Subcutaneous adipose tissue (tissue), 4 donors: Measurements from ENCODE around the gene CHRNE. TPM values are rescaled to one million over a fixed set of nuclear protein-coding genes. Genes with fewer than 3 reads are reported as not detected.

Experiments used
- total RNA-seq, 4 donors: library from RNA; depleted of rRNA; stranded (reverse); fragments of >200 nt; gene quantifications; one replicate each; pipeline ENCODE4 v1.1.0, GENCODE V29; 2016
- TF ChIP-seq, protein P1 (sequence below): fragments of 450-650 bp; IDR thresholded peaks from one replicate; pipeline ENCODE4 v1.5.1; 2016; ENCODE audit warnings: low read depth, mild to moderate bottlenecking, control low read depth, antibody characterized with exemption, moderate library complexity

The CHRNE gene
- total RNA-seq, 4 donors from 2014 or later = 0.34 to 0.94 (median 0.46) TPM

DNA sequence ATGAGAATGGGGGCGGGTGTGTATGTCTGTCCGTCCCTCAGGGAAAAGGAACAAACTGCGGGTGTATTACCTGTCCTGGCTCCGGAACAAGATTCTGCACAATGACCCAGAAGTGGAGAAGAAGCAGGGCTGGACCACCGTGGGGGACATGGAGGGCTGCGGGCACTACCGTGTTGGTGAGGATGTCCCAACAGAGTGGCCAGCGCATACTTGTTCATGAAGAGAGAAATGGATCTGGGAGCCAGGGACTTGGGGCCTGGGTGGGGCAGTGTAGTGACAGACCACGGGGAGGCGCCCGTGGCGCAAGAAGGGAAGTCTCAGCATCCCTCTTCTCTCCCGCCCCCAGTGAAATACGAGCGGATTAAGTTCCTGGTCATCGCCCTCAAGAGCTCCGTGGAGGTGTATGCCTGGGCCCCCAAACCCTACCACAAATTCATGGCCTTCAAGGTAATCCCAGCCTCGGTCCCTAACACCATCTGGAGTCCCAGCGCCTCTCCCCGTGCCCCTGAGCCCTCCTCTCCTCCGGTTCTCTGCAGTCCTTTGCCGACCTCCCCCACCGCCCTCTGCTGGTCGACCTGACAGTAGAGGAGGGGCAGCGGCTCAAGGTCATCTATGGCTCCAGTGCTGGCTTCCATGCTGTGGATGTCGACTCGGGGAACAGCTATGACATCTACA is 7.1 kb downstream of the CHRNE start:
- TF ChIP-seq, protein P1, sequence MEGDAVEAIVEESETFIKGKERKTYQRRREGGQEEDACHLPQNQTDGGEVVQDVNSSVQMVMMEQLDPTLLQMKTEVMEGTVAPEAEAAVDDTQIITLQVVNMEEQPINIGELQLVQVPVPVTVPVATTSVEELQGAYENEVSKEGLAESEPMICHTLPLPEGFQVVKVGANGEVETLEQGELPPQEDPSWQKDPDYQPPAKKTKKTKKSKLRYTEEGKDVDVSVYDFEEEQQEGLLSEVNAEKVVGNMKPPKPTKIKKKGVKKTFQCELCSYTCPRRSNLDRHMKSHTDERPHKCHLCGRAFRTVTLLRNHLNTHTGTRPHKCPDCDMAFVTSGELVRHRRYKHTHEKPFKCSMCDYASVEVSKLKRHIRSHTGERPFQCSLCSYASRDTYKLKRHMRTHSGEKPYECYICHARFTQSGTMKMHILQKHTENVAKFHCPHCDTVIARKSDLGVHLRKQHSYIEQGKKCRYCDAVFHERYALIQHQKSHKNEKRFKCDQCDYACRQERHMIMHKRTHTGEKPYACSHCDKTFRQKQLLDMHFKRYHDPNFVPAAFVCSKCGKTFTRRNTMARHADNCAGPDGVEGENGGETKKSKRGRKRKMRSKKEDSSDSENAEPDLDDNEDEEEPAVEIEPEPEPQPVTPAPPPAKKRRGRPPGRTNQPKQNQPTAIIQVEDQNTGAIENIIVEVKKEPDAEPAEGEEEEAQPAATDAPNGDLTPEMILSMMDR = no peak

DNA sequence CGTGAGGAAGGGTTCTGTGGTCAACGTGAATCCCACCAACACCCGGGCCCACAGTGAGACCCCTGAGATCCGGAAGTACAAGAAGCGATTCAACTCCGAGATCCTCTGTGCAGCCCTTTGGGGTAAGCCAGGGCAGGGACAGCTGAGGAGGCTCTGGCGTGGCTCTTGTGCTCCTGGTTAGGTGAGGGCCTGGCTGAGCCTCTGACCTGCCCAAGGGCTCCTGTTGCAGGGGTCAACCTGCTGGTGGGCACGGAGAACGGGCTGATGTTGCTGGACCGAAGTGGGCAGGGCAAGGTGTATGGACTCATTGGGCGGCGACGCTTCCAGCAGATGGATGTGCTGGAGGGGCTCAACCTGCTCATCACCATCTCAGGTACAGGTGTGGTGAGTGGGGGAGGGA is 7.8 kb downstream of the CHRNE start:
- TF ChIP-seq, protein P1 = no peak

DNA sequence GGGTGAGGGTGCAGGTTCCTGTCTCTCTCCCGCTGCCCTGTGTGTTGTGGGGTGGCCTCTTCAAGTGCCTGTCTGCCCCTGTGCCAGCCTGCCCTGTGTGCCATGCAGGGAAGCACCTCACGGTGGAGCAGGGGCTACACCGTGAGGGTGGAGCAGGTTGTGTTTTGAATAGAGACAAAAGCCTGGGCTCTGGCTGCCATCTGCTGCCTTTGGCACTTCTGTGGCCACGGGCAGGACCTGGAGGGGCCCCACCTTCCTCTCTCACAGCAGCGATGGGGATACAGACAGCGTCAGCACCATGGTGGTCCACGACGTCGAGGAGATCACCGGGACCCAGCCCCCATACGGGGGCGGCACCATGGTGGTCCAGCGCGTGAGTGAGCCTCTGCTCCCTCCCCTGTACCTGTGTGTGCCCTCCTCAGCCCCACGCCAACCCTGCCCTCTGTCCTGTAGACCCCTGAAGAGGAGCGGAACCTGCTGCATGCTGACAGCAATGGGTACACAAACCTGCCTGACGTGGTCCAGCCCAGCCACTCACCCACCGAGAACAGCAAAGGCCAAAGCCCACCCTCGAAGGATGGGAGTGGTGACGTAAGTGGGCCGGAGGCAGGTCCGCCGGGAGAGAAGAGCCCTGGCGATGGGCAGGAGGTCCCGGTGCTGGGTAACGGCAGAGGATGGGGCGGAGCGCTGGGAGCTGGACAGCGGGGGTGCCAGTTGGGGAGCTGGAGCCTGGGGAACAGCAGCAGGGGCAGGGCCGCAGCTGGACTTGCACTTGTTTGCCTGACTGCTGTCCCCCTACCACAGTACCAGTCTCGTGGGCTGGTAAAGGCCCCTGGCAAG is 9.0 kb downstream of the CHRNE start:
- TF ChIP-seq, protein P1 = no peak

DNA sequence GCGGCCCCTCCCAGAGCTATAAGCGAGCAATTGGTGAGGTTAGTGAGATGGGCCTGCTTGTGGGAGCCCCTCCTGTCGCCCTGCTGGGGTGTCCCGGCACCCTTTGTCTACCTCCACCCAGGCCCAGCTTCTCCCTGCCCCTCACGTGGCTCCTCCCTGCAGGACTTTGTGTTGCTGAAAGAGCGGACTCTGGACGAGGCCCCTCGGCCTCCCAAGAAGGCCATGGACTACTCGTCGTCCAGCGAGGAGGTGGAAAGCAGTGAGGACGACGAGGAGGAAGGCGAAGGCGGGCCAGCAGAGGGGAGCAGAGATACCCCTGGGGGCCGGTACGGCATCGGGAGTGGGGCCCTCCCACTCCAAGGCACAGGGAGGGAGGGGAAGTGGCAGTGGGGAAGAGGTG is 9.6 kb downstream of the CHRNE start:
- TF ChIP-seq, protein P1 = no peak

DNA sequence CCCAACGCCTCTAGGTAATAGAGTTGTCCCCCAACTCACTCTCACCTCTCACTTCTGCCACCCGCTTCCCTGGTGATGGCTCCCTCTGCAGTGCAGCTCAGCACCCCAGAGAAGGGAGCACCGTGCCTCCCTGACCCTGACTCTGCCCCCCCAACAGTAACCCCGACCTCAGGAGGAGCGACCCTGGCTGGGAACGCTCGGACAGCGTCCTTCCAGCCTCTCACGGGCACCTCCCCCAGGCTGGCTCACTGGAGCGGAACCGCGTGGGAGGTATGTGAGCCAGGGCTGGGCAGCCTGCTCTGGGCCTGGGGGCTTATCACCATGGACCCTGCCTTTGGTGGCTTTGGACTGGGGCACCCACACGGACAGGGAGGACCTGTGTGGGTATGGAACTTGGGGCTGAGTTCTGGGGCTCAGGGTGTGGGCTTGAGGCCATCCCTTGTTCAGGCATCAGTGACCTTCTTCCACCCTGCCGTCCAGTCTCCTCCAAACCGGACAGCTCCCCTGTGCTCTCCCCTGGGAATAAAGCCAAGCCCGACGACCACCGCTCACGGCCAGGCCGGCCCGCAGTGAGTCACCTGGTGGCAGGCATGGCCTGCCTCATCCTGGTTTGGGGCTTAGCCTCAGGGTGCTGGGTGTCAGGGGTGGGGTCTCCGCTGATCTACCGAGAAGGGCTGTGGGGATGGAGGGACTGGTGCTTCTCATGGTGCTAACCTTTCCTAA is 10.2 kb downstream of the CHRNE start:
- TF ChIP-seq, protein P1 = no peak

DNA sequence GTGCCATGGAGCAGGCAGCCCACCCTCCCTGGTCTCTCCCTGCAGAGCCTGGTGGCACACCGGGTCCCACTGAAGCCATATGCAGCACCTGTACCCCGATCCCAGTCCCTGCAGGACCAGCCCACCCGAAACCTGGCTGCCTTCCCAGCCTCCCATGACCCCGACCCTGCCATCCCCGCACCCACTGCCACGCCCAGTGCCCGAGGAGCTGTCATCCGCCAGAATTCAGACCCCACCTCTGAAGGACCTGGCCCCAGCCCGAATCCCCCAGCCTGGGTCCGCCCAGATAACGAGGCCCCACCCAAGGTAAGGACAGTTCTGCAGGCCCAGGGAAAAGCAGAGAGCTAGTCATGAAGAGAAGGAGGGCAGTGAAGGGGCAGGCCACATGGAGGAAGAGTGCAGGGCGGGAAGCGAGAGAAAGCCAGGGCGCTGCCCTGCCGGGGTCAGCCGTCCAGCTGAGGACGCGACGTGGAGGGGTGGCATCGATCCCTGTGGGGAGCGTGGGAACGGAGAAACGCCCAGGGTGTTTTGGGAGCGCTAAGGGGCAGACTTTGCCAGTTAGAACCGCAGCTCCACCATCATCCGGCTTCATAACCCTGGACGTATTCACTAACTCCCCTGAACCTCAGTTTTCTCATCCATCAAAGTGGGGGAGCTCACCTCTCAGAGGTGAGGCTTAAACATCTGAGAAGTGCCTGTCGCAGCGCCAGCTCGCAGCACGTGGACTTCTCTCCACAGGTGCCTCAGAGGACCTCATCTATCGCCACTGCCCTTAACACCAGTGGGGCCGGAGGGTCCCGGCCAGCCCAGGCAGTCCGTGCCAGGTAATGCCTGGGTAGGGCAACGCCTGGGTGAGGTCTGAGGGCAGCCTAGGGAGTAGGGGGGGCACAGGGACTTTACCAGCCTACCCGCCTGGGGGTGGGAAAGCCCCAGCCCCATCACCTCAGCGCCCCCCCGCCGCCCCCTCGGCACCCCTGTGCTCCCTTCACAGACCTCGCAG is 11.2 kb downstream of the CHRNE start:
- TF ChIP-seq, protein P1 = no peak
